Bone marrow (tissue), 2 donors: ENCODE measurements around the gene GSAP.
"Not testable (repeated sequence)": the region's sequence is repeated elsewhere in the genome, so short reads cannot be mapped to it uniquely, and the experiment has no call there.

Experiments
- DNase-seq, 2 donors: peaks; one replicate each; lab custom pipeline; 2025; lab: John Stamatoyannopoulos, UW

The GSAP gene

GRCh38 chr7:77284616-77285015 lies 131.5 kb downstream of the GSAP start:
- DNase-seq = no peak

- no peak for DNase-seq
Observed at GRCh38 chr7:77284005-77284404, 132.1 kb downstream of the GSAP start.

DNA sequence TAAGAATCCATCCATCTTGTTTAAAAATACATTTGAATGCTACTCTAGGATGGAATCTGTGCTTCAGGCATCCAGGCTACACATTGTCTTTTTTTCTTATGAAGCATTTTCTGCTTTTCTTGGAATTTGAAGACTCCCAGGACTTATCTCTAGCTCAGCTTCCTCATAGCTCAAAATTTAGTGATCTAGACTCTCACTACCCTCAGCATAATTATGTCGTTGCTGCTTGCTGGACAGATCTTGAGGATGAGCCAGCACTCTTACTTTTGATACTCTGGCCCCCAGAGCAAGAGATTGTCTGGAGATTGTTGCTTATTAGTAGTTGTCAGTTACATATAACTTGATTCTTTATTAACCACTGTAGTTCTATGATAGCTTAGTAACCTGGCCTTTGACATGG lies 133.3 kb downstream of the GSAP start:
- DNase-seq = no peak

- no peak for DNase-seq
Observed at GRCh38 chr7:77281780-77282478, 134.2 kb downstream of the GSAP start.

- no peak for DNase-seq
Observed at GRCh38 chr7:77276120-77276519, 140.0 kb downstream of the GSAP start.

GRCh38 chr7:77275663-77276062 lies 140.5 kb downstream of the GSAP start:
- not testable (repeated sequence) for DNase-seq

DNA sequence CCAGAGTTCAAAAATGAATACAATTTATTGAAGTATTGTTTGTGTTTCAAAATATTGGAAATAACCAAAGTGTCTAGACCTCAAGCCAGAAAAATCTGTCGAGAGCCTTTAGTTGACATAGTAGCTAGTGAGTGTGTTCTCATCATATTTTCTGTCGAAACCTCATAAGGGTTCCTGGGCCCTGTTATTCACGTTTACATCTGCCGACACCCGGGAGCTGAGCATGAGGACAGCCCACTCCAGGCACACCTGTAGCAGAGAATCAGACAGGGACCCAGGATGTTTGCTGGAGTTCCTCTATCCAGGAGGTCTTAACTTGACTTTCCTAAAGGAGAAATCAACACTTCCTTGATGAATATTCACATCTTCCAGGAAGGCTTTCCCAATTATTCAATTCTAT lies 144.4 kb downstream of the GSAP start:
- DNase-seq = no peak

- no peak for DNase-seq
Observed at GRCh38 chr7:77270094-77270480, 146.1 kb downstream of the GSAP start.

DNA sequence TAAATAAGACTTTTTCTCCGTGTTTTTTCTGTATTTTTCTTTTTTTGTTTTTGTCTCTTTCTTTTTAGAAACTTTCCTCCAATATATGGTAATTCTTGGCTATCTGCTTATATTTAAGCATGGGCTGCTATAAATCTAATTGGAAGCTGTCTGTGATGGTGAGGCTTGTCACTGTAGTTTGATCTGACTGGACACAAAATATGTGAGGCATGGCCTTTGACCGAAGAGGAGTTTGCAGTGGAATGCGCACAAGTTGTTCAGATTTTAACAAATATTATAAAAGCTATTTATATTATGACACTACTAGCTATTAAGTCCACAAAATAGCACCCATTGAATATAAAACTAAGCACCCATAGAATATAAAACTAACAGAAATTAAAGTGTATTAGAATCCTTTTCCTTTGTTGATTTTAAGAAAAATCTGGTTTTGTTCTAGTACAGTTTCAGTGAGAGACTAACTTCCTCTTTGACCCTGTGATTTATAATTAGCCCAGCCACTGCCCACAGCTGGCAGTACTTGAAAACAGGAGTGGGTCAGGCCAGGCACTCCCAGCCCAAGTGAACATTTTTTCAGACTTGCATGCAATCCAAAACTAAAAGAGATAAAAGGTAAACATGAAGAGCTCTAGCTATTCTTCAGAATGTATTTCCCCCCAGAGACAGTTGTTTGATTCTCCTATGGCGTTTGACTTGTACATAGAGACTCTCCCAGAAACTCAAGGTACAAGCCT lies 146.6 kb downstream of the GSAP start:
- no peak for DNase-seq

DNA sequence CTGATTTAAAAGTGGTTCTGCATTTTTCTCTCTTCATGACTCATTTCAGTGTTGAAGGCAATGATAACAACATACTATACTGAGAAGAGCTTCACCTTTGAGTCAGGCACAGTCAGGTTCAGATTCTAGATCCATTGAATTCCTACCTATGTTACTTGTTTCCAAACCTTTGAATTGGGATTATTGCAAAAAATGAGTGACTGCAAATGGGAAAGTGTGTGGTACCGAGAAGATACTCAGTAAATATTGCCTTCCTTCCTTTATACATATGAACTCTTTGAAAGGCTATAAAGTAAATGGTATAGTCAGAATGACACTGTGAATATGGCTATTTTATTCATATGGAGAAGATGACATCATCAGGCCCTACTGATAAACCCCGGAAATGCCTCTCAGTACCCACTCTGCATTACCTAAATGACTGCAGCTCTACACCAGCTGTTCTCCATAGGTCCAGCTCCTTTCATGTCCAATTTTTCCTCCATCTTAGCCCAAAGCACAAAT lies 149.8 kb downstream of the GSAP start:
- no peak for DNase-seq

GRCh38 chr7:77265666-77266065 lies 150.5 kb downstream of the GSAP start:
- no peak for DNase-seq

DNA sequence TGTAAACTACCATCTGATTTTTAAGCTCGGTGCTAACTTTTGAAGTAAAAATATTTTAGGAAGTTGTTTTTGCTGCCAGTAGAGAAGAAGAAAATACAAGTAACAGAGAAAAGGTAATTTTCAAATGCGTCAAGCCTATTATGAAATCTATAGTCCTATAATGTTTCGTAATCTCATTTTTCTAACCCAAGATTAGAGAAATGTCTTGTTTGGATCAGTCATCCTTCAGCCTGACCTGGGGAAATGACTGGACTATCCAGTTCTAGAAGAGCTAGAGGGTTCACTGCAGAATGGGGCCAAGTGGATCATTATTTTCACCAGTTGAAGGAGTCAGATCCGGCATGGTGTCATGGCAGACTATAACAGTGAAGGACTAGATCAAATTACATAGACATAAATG lies 153.8 kb downstream of the GSAP start:
- no peak for DNase-seq
